Activated CD8-positive, alpha-beta memory T cell treated with anti-CD3 and anti-CD28 coated beads, Interleukin-2, amount 50 U/mL, for 24 hours (primary cell): ENCODE results near the gene PSMB2.
"Not testable (repeated sequence)": the region's sequence is repeated elsewhere in the genome, so short reads cannot be mapped to it uniquely, and the experiment has no call there.

Experiments used
- DNase-seq: peaks from one replicate; pipeline ENCODE4 v3.0.0-alpha.2; 2020; ENCODE audit errors: extremely low read depth

PSMB2 gene

DNA sequence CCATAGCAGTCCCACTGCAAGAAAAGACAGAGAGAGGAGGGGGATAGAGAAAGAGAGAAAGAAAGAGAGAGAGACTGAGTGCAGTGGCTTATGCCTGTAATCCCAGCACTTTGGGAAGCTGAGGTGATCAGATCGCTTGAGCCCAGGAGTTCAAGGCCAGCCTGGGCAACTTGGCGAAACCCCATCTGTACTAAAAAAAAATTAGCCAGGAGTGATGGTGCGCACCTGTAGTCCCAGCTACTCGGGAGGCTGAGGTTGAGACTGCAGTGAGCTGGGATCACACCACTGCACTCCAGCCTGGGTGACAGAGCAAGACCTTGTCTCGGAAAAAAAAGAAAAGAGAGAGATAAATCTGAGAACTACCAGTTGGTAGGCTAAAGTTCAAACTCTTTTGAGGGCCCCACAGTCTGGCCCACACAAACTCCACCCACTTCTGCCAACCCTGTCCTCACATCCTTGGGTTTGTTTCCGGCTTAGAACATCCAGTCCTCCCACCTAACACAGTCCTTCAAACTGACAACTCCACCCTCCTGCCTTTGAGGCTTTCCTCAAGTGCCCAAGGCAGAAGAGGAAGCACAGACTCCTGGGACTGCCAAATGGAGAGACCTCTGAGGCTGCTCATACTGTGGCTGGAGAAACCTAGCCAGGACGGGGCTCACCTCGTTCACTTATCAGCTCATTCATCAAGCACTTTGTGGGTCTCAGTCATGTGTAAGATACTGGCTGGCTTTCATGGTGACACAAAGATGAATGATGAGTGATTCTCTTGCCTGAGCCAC lies 48.1 kb downstream of the PSMB2 start:
- no peak for DNase-seq

DNA sequence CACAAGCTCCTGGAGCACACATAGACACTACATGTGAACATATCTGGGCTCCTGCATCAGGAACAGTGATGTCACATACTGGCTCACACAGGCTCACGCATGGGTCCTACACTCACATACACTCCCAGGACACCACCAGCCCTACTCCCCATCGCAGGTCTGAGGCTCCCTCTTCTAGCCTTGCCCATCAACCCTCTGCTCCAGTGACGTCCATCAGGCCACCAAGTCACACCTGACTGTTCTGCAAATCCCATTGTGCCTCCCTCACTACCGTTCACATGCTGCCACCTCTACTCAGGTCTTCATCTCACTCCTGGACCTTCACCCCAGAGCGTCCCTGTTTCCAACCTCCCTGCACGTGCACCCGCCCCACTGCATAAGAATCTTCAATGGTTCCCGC lies 50.1 kb downstream of the PSMB2 start:
- no peak for DNase-seq

DNA sequence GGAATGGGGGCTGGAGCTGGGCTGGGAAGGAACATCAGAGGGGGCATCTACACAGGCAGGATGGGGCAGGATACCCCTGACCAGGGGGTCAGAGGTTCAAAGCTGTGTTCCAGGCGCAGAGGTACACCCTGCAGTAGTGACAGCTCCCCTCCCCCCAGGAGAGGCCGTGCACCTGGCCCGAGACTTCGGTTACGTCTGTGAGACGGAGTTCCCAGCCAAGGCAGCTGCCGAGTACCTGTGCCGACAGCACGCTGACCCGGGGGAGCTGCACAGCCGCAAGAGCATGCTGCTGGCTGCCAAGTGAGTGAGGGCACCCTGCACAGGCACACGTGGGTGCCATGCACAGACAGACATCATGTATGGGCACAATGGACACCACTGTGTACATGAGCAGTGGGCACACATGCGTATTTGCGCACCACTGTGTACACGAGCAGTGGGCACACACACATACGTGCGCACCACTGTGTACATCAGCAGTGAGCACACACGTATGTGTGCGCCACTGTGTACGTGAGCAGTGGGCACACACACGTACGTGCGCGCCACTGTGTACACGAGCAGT lies 50.8 kb downstream of the PSMB2 start:
- no peak for DNase-seq

DNA sequence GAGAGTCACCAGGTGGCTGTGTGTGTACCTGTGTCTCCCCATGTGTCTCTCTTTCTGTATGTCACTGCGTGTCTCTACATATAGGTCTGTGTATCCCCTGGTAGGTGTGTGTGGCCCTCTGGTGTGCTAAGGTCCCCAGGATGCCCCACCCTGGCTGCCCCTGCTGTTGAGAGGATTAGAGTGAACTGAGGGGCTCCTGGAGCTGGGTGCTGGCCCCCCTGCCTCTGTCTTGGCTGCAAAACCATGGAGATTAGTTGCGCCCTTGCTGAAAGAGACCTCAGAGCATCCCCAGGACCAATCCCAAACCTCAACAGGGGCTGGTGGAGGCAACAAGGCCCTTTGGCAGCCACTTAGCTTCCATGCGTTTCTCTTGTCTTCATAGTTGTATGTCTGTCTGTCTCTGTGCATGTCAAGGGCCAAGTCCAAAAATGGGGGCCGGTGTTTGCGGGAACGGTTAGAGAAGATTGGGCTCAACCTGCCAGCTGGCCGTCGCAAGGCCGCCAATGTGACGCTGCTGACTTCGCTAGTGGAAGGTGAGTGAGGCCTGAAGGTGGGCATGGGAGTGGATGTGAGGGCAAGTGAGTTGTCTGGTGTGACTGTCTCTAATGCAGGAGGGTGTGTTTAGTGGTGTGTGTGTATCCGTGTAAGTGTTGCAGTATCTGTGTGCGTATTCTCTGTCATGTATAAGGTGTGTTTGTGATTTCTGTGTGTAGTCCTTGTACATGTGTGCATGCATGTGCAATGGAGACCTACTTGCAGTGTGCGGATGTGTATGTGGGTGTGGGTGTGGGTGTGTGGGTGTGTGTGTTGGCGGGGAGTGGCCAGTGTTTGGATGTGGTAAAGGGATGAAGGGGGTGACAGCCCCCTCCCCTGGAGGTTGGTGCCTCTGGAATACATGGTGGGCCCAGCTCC lies 51.6 kb downstream of the PSMB2 start:
- DNase-seq = no peak

DNA sequence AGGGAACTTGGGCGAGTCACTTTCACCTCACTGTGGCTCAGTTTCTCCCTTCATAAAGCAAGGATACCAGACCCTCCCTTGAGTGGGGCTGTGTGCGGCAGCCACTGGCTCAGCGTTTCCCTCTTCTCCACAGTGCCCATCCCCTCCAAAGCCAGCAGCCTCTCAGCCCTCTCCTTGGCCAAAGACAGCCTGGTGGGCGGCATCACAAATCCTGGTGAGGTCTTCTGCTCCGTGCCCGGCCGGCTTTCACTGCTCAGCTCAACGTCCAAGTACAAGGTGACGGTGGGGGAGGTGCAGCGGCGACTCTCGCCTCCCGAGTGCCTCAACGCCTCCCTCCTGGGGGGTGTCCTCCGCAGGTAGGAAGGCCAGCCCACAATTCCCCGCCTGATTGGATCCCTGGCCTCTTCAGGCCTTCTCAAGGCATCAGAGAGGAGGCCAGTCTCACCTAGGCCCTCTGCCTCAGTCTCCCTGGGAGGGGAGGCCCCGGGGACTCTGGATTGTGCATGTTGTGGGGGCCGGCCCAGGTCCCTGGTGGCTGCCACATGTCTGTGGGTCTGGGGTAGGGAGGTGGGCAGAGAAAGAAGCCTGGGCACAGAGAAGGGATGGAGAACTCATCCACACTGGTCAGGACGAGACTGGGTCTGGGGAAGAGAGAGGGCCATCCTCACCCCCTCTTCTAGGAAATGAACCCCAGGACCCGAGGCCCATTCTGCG lies 53.0 kb downstream of the PSMB2 start:
- no peak for DNase-seq

DNA sequence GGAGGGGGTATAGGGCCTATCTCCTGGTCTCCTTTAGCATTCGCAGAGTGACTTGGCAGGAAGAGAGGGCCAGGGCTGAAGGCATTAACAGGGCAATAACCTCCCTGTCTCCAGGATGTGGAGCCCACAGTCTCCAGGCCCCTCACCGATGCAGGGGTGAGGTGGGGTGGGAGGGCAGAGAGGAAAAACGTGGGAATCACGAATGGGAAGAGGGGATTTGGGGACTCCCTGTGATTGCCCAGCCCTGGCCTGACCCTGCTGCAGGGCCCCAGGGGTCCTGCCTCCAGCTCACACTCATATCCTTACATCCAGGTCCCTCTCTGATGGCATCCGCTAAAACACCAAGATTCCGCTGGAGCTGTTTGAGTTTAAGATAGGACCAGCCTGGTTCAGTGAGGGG lies 53.6 kb downstream of the PSMB2 start:
- DNase-seq = no peak

DNA sequence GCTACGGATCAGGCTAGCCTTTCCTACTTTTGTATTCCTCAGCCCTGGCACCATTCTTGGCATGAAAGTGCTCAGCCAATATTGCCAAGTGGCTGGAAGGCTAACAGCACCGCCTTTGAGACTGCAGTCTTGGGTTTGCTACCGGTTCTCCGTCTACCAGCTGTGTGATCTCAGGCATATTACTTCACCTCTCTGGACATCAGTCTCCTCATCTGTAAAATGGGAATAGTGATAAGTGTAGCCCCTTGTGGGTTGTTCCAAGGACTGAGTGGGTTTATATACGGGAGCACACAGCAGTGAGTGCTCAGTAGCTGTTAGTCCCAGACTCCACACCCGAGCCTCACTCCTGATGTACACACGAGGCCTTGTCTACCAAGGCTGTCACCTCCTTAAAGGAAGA lies 54.5 kb downstream of the PSMB2 start:
- no peak for DNase-seq

DNA sequence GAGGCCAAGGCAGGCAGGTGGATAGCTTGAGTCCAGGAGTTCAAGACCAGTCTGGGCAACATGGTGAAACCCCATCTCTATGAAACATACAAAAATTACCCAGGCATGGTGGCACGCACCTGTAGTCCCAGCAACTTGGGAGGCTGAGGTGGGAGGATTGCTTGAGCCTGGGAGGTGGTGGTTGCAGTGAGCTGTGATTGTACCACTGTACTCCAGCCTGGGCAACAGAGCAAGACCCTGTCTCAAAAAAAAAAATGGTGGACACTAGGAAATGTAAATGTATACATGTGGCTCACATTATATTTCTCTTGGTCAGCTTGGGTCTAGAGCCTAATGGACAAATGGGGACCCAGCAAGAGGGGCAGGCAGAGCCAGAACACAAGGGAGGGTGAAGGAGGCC lies 55.5 kb downstream of the PSMB2 start:
- not testable (repeated sequence) for DNase-seq

DNA sequence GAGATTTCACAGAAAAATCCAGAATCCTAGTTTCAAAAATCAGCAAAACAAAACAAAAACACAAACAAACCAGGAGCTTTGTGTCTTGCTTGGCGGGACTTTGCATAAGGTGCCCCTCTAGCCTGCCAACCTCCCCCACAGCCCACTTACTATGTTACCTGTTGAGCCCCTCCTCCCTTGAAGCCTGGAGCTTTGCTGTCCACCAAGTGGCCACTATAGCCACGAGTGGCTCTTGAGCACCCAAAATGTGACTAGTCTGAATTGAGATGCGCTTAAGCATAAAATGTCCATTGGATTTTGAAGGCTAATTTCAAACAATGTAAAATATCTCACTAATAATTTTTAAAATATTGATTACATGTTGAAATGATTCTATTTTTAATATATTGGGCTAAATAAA lies 56.0 kb downstream of the PSMB2 start:
- no peak for DNase-seq

DNA sequence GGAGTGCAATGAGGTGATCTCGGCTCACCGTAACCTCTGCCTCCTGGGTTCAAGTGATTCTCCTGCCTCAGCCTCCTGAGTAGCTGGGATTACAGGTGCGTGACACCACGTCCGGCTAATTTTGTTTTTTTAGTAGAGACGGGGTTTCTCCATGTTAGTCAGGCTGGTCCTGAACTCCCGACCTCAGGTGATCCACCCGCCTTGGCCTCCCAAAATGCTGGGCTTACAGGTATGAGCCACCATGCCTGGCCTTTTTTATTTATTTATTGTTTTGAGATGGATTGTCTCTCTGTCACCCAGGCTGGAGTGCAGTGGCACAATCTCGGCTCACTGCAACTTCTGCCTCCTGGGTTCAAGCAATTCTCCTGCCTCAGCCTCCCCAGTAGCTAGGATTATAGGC lies 59.7 kb downstream of the PSMB2 start:
- DNase-seq = not testable (repeated sequence)

DNA sequence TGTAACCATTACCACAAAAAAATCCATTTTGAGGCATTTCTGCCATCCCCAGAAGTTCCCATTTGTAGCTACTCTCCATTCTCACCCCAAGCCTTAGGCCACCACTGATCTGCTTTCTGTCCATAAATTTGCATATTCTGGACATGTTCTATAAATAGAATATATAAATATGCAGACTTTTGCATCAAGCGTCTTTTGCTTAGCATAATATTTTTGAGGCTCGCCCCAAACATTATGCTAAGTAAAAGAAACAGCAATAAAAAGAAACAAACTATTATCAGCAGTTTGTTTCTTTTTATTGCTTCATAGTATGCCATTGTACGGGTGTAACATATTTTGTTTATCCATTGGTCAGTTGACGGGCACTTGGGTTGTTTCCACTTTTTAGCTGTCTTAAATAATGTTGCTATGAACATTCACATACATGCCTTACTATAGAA lies 60.4 kb downstream of the PSMB2 start:
- DNase-seq = no peak

DNA sequence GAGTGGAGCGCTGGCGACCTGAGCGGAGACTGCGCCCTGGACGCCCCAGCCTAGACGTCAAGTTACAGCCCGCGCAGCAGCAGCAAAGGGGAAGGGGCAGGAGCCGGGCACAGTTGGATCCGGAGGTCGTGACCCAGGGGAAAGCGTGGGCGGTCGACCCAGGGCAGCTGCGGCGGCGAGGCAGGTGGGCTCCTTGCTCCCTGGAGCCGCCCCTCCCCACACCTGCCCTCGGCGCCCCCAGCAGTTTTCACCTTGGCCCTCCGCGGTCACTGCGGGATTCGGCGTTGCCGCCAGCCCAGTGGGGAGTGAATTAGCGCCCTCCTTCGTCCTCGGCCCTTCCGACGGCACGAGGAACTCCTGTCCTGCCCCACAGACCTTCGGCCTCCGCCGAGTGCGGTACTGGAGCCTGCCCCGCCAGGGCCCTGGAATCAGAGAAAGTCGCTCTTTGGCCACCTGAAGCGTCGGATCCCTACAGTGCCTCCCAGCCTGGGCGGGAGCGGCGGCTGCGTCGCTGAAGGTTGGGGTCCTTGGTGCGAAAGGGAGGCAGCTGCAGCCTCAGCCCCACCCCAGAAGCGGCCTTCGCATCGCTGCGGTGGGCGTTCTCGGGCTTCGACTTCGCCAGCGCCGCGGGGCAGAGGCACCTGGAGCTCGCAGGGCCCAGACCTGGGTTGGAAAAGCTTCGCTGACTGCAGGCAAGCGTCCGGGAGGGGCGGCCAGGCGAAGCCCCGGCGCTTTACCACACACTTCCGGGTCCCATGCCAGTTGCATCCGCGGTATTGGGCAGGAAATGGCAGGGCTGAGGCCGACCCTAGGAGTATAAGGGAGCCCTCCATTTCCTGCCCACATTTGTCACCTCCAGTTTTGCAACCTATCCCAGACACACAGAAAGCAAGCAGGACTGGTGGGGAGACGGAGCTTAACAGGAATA lies 64.0 kb downstream of the PSMB2 start:
- DNase-seq = no peak

DNA sequence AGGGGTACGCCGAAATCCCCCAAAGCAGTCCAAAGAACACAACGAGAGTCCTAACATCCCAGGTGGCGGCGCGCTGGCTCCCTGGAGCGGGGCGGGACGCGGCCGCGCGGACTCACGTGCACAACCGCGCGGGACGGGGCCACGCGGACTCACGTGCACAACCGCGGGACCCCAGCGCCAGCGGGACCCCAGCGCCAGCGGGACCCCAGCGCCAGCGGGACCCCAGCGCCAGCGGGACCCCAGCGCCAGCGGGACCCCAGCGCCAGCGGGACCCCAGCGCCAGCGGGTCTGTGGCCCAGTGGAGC lies 64.6 kb downstream of the PSMB2 start:
- DNase-seq = not testable (repeated sequence)

DNA sequence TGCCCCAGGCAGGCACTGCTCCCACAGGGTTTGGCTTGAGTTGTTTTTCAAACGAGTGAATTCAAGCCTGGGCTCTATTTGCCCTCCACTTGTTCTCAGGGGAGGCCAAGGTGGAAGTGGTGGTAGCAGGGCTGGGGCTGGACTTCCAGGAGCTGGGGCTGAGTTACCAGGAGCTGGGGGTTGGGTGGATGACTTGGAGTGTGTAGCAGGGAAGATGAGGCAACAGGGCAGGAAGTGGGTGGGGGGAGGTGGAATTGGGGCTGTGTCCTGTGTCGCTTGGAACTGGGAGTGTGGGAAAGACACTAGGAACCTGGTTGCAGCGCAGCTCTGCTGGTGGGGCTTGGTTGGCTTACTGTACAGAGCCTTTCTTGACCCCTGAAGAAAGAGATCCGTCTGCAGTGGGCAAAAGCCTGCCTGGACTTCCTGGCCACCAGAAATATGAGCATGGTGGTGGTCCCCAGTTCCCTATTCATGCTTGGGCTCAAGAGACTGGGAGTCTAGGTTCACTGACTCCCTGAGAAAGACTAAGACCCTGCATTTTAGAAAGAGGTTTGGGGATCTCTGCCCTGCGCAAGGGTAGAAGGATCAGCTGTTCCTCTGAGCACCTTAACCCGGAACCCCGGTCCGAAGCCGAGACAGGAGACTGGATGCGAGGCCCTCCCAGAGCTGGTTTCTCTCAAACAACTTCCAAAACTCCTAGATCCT lies 65.1 kb downstream of the PSMB2 start:
- DNase-seq = no peak

DNA sequence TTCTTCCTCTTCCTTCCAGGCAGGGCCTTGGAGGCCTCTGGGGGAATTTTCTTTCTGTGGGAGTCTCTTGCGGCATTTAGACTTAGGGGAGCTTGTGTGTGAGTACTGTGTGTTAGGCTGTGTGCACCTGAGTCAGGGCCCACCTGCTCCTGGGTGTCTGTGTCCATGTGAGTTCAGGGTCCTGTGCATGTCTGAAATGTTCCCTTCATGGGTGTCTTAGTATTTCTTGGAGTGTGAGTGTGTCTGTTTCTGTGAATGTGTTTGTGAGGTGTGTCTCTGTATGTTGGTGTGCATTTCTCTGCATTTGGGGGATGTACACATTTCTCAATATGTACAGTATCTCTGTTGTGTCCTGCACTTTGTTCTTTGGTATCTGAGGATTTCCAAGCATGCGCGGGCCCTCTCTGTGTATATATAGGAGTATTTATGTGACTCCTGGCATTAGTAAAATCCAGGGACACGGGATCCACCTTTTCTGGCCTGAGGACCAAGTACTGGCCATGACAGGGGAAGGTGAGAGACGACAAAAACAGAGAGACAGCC lies 65.8 kb downstream of the PSMB2 start:
- no peak for DNase-seq

DNA sequence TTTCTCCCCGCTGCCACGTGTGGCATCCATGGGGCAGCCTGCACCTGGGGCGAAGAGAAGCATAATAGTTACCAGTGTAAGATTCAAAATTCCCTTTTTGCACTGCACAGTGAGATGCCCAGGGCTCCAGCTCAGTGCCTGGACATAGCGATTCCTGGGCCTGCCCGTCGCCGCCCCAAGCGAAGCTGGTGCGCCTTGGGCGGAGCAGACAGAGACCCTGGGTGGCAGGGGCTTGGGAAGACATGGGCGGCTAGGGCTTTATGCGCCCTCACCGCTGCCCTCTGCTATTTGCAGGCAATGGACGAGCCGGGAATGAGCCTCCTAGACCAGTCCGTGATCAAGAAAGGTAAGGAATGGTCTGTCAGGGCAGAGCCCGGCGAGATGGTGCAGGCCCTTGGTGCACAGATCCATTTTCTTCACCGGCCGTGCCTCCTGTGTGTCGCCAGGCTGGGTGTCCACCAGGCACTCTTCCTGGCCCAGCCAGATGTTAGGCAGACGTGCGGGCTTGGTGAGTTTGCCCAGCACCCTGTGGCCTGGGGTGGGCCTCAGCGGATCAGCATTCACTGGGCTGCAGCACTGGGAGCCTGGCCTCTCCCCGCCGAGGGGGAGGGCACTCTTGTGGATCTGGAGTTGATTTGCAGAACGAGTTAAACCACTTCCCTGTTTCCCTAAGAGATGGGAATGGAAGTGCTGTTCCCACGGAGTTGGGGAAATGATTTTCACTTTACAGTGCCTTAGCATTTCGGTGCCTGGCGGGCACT lies 66.5 kb downstream of the PSMB2 start:
- DNase-seq = no peak

DNA sequence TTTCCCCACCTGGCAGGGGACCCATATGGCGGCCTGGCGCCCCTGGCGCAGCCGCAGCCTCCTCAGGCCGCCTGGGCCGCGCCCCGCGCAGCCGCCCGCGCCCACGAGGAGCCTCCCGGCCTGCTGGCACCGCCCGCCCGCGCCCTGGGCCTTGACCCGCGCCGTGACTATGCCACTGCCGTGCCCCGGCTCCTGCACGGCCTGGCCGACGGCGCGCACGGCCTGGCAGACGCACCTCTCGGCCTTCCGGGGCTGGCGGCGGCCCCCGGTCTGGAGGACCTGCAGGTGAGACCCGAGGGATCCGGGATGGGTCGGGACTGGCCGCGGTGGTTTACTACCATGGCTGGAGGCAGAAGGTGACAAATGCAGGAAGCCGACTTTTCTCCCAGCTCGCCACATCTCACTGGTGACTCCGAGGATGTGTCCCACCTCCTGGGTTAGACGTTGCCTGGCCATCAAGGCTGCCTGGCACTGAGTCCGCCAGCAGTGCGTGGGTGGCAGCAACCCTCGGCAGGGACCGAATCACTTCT lies 67.1 kb downstream of the PSMB2 start:
- no peak for DNase-seq

DNA sequence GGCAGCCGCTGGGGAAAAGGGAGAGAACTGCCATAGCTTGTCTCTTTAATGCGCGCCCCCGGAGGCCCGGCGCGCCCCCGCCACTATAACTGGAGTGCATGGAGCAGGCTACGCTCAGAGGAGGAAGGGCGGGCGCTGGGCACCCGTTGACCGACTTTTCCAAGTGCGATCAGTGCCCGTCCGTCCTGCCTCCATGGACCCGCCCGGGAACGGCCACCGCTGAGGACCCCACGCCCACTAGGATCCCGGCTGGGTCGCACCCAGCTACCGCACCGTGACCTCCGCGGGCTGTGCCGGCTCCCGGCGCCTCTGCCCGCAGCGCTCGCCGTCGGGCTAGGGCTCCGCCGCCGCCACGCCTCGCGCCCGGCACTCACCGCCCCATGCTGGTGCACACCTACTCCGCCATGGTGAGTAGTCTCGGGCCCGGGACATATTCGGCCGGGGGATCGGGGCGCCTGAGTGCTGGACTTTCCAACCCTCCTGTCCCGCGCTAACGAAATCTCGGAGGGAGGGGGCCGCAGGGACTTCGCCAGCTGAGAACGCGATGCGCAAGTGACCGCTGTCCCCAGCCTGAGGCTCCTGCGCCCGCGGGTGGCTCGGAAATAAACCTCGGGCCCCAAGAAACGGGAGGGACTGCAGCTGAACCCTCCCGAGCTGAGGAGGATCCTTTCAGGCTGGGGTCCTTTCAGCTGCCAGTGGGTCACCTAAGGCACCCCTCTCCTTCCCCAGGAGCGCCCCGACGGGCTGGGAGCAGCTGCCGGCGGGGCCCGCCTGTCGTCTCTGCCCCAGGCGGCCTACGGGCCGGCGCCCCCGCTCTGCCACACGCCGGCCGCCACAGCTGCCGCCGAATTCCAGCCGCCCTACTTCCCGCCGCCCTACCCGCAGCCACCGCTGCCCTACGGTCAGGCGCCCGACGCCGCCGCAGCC lies 67.9 kb downstream of the PSMB2 start, which contains the start of gene TFAP2E:
Gene TFAP2E, plus strand, starts transcription at position 117 of the 927 bp plus-strand sequence. Its CDS starts 264 bp downstream, at position 381.
- no peak for DNase-seq
